Hematopoietic multipotent progenitor cell treated with erythropoietin and hydrocortisone succinate and interleukin-3 and kit ligand, for 17 days (in vitro differentiated cells): Measurements from ENCODE around the gene SMIM20.

Experiments
- DNase-seq: peaks from one replicate; pipeline ENCODE4 v3.0.0-alpha.2; 2015; ENCODE audit warnings: low spot score

The SMIM20 gene

DNA sequence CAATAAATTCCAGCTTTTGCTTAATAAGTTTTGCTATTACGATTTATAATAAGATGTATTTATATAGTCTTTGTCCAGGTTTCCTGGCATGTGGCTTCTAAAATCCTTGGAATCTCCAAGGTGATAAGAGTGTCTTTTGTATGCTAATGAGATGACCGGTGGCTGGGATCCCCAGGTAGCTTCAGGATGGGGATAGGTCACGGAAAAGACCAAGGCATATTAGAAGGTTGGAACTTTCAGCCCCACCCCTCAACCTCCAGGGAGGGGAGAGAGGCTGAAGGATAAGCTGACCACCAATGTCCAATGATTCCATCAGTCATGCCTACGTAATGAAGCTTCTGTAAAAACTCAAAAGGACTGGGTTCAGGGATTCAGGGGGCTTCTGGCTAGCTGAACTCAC, 41.7 kb downstream of the SMIM20 start:
- no peak for DNase-seq

DNA sequence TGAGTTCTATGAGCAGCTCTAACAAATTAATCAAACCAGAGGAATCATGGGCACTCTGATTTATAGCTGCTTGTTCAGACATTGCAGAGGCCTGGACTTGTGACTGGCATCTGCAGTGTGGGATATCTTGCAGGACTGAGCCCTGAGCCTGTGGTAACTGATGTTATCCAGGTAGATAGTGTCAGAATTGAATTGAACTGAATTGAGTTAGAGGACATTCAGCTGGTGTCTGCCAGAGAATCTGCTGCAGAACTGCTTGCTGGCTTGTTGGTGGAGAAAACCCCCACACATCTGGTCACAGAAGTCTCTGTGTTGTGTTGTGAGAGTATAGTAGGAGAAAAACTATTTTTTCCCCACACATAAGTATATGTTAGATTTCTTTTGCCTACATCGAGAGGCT, 42.2 kb downstream of the SMIM20 start:
- no peak for DNase-seq

DNA sequence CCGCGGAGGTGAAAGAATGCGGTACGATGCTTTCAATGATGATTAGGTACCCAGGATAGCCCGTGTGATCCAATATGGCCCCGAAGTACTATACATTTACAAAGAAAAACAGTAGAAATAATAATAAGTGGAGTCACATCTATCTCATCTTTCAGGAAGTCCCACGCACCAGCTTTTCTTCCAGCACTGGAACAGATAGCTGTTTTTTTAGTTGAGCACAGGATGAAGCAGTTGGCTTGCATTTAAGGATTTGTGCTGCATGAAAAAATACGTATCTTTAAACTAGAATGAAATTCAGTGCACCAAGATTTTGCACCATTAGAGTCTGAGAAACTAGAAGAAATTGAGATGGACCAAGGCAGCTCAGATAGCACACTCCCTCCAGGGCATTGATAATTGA, 44.1 kb downstream of the SMIM20 start:
- DNase-seq, result no peak

DNA sequence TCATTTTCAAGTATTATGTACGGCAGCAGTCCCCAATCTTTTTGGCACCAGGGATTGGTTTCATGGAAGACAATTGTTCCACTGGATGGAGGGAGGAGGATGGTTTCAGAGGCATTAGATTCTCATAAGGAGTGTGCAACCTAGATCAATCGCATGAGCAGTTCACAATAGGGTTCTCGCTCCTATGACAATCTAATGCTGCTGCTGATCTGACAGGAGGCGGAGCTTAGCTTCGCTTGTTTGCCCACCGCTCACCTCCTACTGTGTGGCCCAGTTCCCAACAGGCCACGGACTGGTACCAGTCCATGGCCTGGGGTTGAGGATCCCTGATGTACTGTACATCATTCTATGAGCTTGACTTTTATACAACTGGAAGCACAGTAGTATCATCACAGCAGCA, 48.4 kb downstream of the SMIM20 start:
- DNase-seq, result no peak

DNA sequence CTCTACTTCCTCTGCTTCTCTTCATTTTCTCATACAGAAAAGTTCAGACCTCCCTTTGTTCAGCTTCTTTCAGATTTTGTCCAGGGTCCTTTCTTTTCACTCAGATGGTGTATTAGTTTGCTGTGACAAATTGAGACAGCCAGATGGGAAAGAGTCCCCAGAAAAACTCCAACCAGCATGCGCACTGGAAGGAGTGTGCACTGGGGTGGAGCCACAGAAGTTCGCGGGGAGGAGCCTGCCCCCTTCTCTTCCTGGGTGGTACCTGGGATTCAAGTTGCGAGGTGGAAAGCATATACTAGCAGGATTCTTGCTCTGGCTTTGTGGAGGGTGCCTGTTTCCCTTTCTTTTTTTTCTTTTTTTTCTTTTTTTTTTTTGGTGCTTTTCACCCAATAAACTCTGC, 51.6 kb downstream of the SMIM20 start:
- DNase-seq, result no peak

DNA sequence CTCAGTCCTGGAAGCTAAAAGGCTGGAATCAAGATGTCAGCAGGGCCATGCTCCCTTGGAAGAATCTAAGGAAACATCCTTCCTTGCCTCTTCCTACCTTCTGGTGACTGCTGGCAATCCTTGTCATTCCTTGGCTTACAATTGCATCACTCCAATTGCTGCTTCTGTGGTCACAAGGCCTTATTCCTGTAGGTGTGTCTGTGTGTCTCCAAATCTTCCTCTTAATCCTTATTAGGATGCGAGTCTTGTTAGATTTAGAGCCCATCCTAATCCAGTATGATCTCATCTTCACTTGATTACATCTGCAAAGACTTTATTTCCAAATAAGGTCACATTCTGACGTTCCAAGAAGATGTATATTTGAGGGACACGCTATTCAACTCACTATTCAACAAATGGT, 52.2 kb downstream of the SMIM20 start:
- no peak for DNase-seq

DNA sequence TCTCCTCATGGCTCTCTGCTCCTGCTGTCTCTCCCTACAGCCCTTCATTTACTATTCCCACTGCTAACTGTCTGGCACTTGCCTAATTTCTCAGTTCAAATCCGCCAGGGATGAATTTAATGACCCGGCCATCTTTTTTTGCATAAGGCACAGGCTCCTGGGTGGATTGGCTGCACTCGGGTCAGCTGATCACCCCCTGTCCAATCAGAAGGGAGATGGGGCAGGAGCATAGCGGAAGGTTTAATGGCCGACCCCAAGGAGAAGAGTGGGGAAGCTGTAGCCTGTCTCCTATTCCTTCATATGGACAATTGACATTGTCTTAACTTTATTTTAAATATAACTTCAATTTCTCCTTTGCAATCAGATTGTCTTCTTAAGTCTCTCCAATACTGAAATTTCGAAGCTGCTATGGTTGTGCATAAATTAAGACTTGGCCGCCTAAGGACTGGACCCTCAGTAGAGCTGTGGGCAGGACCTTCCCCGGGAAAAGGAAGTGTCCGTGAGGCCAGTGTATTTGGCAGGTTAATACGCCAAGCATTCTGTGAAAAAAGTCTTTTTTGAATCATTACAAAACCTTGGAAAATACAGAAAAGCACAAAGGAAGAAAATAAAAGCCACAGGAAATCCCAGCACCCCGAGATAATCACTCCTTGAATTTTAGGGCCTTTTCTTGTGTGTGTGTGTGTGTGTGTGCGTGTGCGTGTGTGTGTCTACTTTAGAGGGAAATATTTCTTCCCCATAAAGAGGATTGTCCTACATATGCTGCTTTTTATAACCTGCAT, 55.5 kb downstream of the SMIM20 start:
- no peak for DNase-seq

DNA sequence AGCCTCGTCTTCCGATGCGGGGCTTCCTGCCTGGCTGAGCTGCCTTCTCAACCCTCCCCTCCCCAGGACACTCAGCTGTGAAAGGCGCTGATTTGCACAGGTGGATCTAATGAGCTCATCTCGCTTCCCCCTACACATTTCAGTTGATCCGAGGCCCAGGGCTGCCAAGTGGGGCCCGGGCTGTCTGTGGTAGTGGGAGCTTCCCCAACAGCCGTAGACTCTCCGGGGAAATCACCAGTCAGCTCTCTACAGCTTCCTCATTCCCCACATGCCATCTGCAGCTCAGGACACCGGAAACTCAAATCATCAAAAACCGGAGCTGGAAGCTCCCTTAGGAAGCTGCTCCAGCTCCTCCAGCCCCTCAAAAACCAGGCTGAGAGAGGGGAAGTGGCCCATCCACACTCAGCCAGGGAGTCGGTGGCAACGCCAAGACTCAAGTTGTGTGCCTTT, 56.2 kb downstream of the SMIM20 start:
- DNase-seq, result no peak

DNA sequence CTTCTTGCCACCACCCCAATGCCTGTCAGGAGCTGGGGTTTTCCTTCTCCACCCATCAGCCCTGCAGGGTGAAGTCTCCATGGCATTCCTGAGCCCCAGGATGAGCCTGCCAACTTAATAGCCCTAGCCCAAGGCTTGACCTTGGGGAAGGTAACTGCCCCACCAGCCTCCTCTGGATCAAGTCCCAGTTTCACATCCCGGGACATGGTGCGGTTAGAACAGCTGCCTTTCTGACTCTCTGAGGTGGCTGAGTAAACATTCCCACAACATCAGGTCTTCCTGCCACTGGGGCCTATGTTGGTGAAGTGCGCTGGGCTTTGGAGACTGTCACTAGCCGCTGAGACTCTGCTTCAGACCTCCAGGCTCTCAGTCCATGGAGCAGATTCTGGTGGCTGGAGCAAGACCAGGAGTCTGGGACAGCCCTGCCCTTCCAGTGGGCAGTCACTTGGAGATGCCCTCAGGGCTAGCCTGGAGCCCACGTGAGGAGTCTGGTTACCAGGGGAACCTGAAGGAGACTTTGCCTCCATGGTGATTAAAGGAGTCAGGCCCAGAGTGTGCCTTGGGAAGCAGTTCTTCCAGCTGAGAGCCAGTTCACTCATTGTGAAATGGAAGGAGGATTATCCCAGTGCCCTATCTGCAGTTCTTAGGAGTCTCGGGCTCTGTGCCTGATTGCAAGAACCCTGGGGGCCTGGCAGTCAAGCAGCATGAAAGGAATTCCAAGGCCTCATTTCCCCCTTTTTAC, 56.8 kb downstream of the SMIM20 start:
- no peak for DNase-seq

DNA sequence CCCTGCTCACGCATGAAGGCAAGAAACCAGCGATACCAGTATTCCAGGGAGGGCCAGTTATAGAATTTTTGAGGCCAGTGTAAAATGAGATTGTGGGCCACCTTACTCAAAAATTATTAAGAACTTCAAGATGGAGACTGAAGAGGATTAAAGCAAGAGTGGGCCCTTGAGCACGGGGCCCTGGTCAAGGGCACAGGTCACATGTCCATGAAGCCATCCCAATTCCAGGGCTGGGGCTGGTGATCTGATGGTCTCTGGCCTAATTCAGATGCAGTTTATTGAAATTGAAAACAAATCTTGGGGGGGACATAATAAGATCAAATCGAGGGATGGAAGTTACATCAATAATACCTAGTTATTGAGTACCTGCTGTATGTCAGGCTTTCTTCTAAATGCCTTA, 58.3 kb downstream of the SMIM20 start:
- DNase-seq, result no peak

DNA sequence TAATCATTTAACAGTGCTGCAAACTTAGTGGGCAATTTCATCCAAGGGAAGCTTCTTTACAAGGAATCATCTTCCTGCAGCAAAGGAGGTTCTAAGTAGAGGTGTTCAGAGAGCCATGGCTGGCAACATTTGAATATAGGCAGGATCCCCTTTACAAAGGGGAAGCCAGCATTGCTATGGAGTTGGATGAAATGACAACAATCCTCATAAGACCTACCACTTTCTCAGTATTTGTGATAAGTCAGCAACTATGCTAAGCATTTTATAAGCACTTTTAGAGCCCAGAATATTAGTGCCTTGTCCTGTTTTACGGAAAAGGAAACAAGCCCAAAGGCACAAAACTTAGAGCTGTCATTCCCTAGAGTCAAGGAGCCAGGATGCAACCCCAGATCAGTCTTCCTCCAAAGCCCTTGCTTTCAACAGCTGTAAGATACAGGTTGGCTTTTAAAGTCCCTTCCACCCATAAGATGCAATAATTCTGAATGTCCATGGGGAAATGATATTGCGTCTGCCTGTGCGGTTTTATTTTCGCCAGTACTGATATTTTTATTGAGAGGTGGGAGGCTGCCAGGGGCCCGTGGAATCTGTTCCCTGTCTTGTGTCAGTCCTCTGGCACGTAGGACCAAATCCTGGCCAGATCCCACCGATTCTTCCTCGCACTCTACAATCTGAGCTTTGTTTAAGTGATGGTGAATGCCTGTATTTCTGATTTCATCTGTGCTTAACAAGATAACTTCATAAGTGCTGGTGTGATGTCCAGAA, 59.1 kb downstream of the SMIM20 start:
- DNase-seq, result no peak

DNA sequence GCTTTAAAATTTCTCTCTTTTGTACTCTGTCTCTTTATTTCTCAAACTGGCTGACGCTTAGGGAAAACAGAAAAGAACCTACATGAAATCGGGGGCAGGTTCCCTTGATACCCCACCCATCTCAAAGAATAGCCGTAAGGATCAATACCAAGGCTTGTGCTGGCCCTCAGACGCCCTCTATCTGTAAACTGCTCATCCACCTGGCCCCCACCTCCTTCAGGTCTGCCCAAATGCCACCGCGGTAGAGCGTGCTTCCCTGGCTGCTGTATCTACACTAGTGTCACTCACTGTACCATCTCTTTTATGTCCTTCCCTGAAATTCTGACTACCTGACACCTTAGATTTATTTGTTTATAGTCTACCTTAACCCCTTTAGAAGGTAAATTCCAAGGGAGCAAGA, 62.8 kb downstream of the SMIM20 start:
- DNase-seq, result no peak

DNA sequence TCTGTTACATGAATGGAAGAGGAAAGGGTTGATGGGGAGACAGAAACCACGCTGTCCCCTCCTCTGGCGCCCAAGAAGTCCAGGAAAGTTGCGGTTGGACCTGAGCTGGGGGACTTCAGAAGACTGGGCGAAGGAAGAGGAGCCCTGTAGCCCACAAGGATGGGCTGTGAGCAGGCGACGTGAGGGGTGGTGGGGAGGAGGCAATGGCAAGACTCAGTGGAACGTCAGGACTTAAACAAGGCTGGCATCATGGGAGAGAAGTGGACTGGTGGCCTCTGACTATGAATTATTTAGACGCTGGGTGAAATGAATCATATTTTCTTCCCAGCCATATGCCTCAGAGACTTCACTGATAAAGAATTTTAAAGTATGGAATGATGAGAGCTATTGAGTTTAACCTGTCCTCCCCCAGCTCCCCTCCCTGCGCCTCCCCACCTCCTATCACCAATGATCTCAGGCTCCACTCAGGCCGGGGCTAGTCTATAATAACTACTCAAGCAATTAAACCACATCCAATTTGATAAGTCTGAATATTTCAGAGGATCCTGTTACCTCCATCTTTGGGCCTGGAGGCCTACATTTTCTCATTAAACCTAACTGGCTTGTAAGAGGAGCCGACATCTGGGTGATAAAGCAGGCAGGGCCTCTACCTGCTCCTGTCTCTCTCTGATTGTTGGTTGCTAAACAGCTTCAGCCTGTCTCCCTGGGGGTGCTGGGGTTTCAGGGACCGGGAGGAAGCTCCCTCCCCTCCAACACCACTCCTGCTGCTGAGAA, 63.6 kb downstream of the SMIM20 start:
- no peak for DNase-seq

DNA sequence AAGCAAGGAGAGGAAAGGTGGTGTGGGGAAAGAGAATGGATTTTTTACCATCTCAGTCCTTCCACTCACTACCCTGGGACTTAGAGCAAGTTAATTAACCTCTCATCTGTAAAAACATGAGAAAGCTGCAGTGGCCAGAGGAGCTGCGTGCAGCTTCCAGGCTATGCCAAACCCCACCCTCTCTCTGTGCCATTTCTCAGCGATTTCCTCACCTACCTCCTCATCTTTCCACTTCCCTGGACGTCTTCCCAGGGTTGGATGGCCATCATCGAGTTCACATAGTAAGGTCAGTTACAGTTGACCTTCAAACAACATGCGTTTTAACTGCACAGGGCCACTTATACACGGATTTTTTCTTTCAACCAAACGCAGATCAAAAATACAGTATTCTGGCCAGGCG, 64.3 kb downstream of the SMIM20 start:
- DNase-seq, result no peak
